Measurements from ENCODE around the gene ADM5.

DNA sequence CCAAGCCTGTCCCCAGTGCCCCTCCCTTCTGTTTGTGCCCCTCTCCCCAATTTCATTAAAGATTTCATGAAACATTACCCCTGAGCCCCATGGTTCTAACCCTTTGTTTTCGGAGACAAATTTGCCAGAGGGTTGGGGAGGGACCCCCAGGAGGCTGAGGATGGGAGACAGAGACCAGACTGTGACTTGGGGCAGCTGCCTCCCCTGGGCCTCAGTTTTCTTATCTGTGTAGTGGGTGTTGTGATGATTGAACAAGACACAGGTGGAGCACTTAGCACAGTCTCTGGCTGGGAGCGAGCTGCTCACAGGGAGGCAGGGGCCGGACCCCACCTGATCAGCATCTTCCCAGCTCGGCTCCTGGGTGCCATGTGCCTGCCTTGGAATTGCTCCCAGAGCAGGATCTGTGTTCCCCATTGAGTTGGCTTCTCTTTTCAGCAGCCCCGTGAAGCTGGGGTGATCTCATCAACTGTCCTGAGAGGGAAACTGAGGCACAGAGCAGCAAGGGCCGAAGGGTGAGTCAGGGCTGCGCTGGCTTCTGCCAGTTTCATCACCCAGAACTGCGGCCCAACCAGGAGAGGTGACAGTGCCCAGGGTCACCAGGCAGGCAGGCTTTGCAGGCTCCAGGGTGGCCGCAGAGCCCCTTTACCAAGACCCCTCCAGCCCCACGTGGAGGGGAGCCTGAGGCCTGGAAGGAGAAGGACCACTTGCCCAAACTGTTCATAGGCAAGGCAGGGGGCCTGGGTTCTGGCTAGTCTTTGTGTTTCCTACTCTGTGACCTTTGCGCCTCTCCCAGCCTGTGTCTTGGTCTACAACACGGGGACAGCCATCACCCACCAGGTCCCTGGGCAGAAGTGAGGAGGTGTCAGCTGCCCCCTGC lies 30.6 kb upstream of the ADM5 start:
- TF ChIP-seq, protein P1, sequence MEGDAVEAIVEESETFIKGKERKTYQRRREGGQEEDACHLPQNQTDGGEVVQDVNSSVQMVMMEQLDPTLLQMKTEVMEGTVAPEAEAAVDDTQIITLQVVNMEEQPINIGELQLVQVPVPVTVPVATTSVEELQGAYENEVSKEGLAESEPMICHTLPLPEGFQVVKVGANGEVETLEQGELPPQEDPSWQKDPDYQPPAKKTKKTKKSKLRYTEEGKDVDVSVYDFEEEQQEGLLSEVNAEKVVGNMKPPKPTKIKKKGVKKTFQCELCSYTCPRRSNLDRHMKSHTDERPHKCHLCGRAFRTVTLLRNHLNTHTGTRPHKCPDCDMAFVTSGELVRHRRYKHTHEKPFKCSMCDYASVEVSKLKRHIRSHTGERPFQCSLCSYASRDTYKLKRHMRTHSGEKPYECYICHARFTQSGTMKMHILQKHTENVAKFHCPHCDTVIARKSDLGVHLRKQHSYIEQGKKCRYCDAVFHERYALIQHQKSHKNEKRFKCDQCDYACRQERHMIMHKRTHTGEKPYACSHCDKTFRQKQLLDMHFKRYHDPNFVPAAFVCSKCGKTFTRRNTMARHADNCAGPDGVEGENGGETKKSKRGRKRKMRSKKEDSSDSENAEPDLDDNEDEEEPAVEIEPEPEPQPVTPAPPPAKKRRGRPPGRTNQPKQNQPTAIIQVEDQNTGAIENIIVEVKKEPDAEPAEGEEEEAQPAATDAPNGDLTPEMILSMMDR (IDR thresholded peaks at IDR 0.05): no peak
- no peak for TF ChIP-seq POLR2A (IDR thresholded peaks at IDR 0.05)

Measured in right lobe of liver (tissue), 4 donors.